B cell (primary cell): ENCODE results near the gene SMARCC2. TPM values are rescaled to one million over a fixed set of nuclear protein-coding genes. Genes with fewer than 3 reads are reported as not detected.
A peak's percentile ranks its signal among the peaks of the same experiment; 100 is the strongest.

ENCODE experiments used
- ATAC-seq: fragments of 200-7000 bp; cut with Tn5 transposase; one replicate; pipeline ENCODE4 v1.10.0; 2021; ENCODE audit warnings: low read depth, mild to moderate bottlenecking, moderate number of reproducible peaks, moderate library complexity
- CTCF ChIA-PET: fragments of 350-600 bp; sonication (Branson Sonifier 250); formaldehyde crosslinking; loops from one replicate; lab custom pipeline; 2021; ENCODE audit warnings: antibody characterized with exemption, inconsistent platforms; lab: Charles Lee
- POLR2A ChIA-PET: fragments of 350-600 bp; sonication (Branson Sonifier 250); formaldehyde crosslinking; loops from one replicate; lab custom pipeline; 2021; ENCODE audit warnings: antibody characterized with exemption; lab: Charles Lee
- DNase-seq: peaks from one replicate; pipeline ENCODE4 v3.0.0; 2013
- H2AFZ ChIP-seq: 2 replicates; pipeline ENCODE4 v1.6.1; 2012; ENCODE audit warnings: mild to moderate bottlenecking, low read depth, low read length; ENCODE audit not compliant: insufficient read depth, poor library complexity, severe bottlenecking
- H3K27ac ChIP-seq, 2 donors: 1 replicate in 1 of 2; 2 replicates in 1 of 2; pipeline ENCODE4 v1.5.1; 2012 to 2013; ENCODE audit warnings: low read length in 2 of 2, mild to moderate bottlenecking in 2 of 2, moderate library complexity in 1 of 2
- H3K27me3 ChIP-seq, 4 experiments: fragments of 200-600 bp in 1 of 4; sonication (generic) in 1 of 4; replicated peaks in 1 of 4; 1 replicate in 2 of 4; 2 replicates in 2 of 4; pipeline versions ENCODE4 v1.6.1 to v1.7.0; 2013 to 2016; ENCODE audit warnings: low read length in 3 of 4, mild to moderate bottlenecking in 2 of 4, mixed read lengths in 1 of 4, moderate library complexity in 1 of 4; ENCODE audit not compliant: insufficient read depth in 4 of 4, control insufficient read depth in 3 of 4; ENCODE audit errors: control extremely low read depth in 1 of 4
- H3K36me3 ChIP-seq, 2 experiments: replicated peaks in 1 of 2; 1 replicate in 1 of 2; 2 replicates in 1 of 2; pipeline versions ENCODE4 v1.6.1 to v1.7.1; 2013; ENCODE audit warnings: low read length in 1 of 2; ENCODE audit not compliant: insufficient read depth in 2 of 2, control insufficient read depth in 1 of 2; ENCODE audit errors: control extremely low read depth in 1 of 2, extremely low read depth in 1 of 2
- H3K4me1 ChIP-seq, 2 donors: fragments of 200-600 bp in 1 of 2; sonication (generic) in 1 of 2; 1 replicate in 1 of 2; 2 replicates in 1 of 2; pipeline versions ENCODE4 v1.5.1 to v1.6.1; 2013 to 2017; ENCODE audit warnings: low read length in 2 of 2; ENCODE audit not compliant: control insufficient read depth in 2 of 2, insufficient read depth in 2 of 2
- H3K4me2 ChIP-seq: replicated peaks from 2 replicates; pipeline ENCODE3; 2012; ENCODE audit warnings: mild to moderate bottlenecking, low read depth, low read length; ENCODE audit not compliant: poor library complexity, severe bottlenecking
- H3K4me3 ChIP-seq, 5 experiments: fragments of 200-600 bp in 1 of 5; sonication (generic) in 1 of 5; 1 replicate in 3 of 5; 2 replicates in 2 of 5; pipeline versions ENCODE4 v1.5.1 to v1.7.0; 2011 to 2016; ENCODE audit warnings: low read length in 4 of 5, mild to moderate bottlenecking in 4 of 5, low read depth in 2 of 5, control low read depth in 1 of 5, moderate library complexity in 1 of 5; ENCODE audit not compliant: insufficient read depth in 1 of 5; ENCODE audit errors: control extremely low read depth in 1 of 5, extremely low read depth in 1 of 5
- H3K79me2 ChIP-seq: fragments of 200-600 bp; sonication (generic); one replicate; pipeline ENCODE4 v1.6.0; 2016; ENCODE audit warnings: low read length; ENCODE audit not compliant: control insufficient read depth, insufficient read depth
- H3K9ac ChIP-seq: fragments of 200-600 bp; sonication (generic); 2 replicates; pipeline ENCODE4 v1.6.1; 2017; ENCODE audit warnings: mild to moderate bottlenecking, low read length, moderate library complexity
- H3K9me3 ChIP-seq, 3 donors: one replicate each; pipeline versions ENCODE4 v1.6.1 to v1.7.1; 2013; ENCODE audit warnings: low read length in 2 of 3; ENCODE audit not compliant: control insufficient read depth in 2 of 3, insufficient read depth in 1 of 3; ENCODE audit errors: control extremely low read depth in 1 of 3
- H4K20me1 ChIP-seq: 2 replicates; pipeline ENCODE4 v1.6.0; 2012; ENCODE audit warnings: mild to moderate bottlenecking, low read length; ENCODE audit not compliant: insufficient read depth, control insufficient read depth, poor library complexity, severe bottlenecking
- H3K27ac Mint-ChIP-seq: one replicate; pipeline ENCODE4 v1.8.0; 2021; ENCODE audit warnings: mixed read lengths
- H3K27me3 Mint-ChIP-seq: one replicate; pipeline ENCODE4 v1.8.0; 2021; ENCODE audit warnings: mixed read lengths
- H3K4me1 Mint-ChIP-seq: one replicate; pipeline ENCODE4 v1.8.0; 2021; ENCODE audit warnings: mixed read lengths
- H3K4me3 Mint-ChIP-seq: one replicate; pipeline ENCODE4 v1.8.0; 2021; ENCODE audit warnings: mixed read lengths
- H3K9me3 Mint-ChIP-seq: one replicate; pipeline ENCODE4 v1.8.0; 2022; ENCODE audit warnings: mixed read lengths; ENCODE audit not compliant: insufficient read depth
- EZH2 ChIP-seq: IDR thresholded peaks from 2 replicates; pipeline ENCODE4 v1.6.1; 2012; ENCODE audit warnings: borderline replicate concordance, low read depth, mild to moderate bottlenecking, moderate library complexity, low read length; ENCODE audit not compliant: insufficient read depth, poor library complexity, severe bottlenecking
- whole genome bisulfite sequencing: methylation state at CpG from one replicate; pipeline ENCODE4 v1.1.5; 2013; ENCODE audit warnings: missing lambda C conversion rate; ENCODE audit not compliant: insufficient coverage; 5-methylcytosine and 5-hydroxymethylcytosine counted together
- intact Hi-C: fragments of 100-400 bp; cut with micrococcal nuclease; formaldehyde crosslinking; loops from one replicate; pipeline ENCODE4 v1.10.0; 2022
- polyA plus RNA-seq: library from polyadenylated mRNA; depleted of rRNA; stranded (reverse); fragments of >200 nt; gene quantifications from 2 replicates; pipeline ENCODE4 v1.2.3, GENCODE V29; 2012
- total RNA-seq, 2 donors: library from RNA; stranded (reverse); fragments of 120-200 nt in 1 of 2; gene quantifications; 1 replicate in 1 of 2; 2 replicates in 1 of 2; pipeline versions ENCODE4 v1.2.3 to v1.2.4, GENCODE V29; 2013 to 2022
- TF ChIP-seq, protein P1 (sequence below): fragments of 200-600 bp; IDR thresholded peaks from one replicate; pipeline ENCODE4 v1.8.0; 2022; ENCODE audit warnings: antibody characterized with exemption, mild to moderate bottlenecking

Gene SMARCC2
- total and polyA plus RNA-seq, 2 donors (not counting 1 experiment from before 2014, with no cell fraction given), result 70.4 to 198 TPM

DNA sequence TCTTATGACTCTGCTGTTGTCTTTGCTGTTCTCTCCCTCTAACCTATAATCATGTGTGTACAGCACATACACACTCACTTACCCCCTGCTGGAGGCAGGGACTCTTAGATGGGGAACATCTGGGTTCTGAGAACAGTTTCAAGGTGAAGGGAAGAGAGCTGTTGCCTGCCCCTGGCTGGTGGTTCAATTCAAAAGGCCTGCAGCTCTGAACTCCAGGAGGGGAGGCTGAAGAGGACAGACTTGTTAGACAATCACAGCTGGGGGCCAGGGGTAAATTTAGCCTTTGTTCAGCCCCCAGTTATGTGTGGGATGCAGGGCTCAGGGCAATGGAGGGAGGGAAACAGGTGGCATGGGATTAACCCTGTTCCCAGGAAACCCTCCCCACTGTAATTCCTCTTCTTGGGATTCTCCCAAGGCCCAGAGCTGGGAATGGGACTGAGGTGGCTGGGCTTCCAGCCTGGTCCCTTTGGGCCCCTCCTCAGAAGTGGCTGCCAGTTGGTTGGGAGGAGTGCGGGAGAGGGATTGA, 35.0 kb downstream of the SMARCC2 start:
- DNase-seq (no peak), ATAC-seq (no peak)
- no peak for TF ChIP-seq EZH2
- TF ChIP-seq, protein P1, sequence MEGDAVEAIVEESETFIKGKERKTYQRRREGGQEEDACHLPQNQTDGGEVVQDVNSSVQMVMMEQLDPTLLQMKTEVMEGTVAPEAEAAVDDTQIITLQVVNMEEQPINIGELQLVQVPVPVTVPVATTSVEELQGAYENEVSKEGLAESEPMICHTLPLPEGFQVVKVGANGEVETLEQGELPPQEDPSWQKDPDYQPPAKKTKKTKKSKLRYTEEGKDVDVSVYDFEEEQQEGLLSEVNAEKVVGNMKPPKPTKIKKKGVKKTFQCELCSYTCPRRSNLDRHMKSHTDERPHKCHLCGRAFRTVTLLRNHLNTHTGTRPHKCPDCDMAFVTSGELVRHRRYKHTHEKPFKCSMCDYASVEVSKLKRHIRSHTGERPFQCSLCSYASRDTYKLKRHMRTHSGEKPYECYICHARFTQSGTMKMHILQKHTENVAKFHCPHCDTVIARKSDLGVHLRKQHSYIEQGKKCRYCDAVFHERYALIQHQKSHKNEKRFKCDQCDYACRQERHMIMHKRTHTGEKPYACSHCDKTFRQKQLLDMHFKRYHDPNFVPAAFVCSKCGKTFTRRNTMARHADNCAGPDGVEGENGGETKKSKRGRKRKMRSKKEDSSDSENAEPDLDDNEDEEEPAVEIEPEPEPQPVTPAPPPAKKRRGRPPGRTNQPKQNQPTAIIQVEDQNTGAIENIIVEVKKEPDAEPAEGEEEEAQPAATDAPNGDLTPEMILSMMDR, result no peak
- Histone ChIP-seq H3K36me3 (peaks cover 0 to 3% of the 10 kb centered on the region in 2 experiments), H4K20me1 (peaks cover 3% of the 10 kb centered on the region), H3K27me3 (no peaks in the 10 kb centered on the region), H3K4me1 (peaks cover 20 to 38% of the 10 kb centered on the region in 2 donors), H2AFZ (no peak overlapping the region), H3K9me3 (no peaks in the 10 kb centered on the region), H3K27ac (no peak overlapping the region), H3K9ac (no peak overlapping the region), H3K79me2 (peaks cover 76% of the 10 kb centered on the region), H3K4me2 (no peak overlapping the region), H3K4me3 (no peak overlapping the region)
- no peak overlapping the region for H3K27ac Mint-ChIP-seq
- no peak overlapping the region for H3K4me3 Mint-ChIP-seq
- CTCF ChIA-PET, result interaction anchor here (0.9 to 2.9 kb wide), 6 partner anchors 26 to 68 kb away, joined by 4 to 14 read pairs (median 6); partner anchors contain the start of genes ESYT1, RNF41, SMARCC2 and ZC3H10
- no peaks in the 10 kb centered on the region for H3K27me3 Mint-ChIP-seq
- intact Hi-C loops, result loop anchor here (10.0 kb wide), 1 partner anchor 920 kb away; the partner anchor contains the start of gene NEMP1
- H3K4me1 Mint-ChIP-seq, result peaks cover 47% of the 10 kb centered on the region
- H3K9me3 Mint-ChIP-seq, result no peaks in the 10 kb centered on the region
- POLR2A ChIA-PET, result interaction anchor here (0.6 to 1.3 kb wide), 2 partner anchors 15 to 55 kb away, joined by 3 read pairs; no protein-coding TSS in a partner anchor
- no CpG with 5 or more reads among the region's 1 CpG for WGBS

DNA sequence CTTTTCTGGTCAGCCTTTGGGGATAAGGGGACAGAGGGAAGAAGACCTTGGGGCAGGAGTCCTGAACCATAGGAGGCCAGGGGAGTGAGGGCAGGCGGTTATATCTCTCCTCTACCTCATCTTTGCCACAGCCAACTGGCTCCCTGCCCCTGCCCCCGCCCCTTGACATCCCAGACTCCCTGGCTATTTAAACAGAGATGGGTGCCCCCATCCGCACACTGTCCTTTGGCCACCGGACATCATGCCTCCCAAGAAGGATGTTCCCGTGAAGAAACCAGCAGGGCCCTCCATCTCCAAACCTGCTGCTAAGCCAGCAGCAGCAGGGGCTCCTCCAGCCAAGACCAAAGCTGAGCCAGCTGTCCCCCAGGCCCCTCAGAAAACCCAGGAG, 35.6 kb downstream of the SMARCC2 start:
- DNase-seq, result no peak
- H3K27me3 Mint-ChIP-seq, result no peaks in the 10 kb centered on the region
- H3K9me3 Mint-ChIP-seq, result no peaks in the 10 kb centered on the region
- no peak for TF ChIP-seq EZH2
- TF ChIP-seq, protein P1, result no peak
- Histone ChIP-seq H3K4me1 (peaks cover 15 to 31% of the 10 kb centered on the region in 2 donors), H3K27me3 (no peaks in the 10 kb centered on the region), H3K9ac (no peak overlapping the region), H3K4me3 (no peak overlapping the region), H3K36me3 (peaks cover 0 to 3% of the 10 kb centered on the region in 2 experiments), H3K79me2 (peaks cover 70% of the 10 kb centered on the region), H3K4me2 (no peak overlapping the region), H3K27ac (no peak overlapping the region), H4K20me1 (no peaks in the 10 kb centered on the region), H2AFZ (no peak overlapping the region), H3K9me3 (no peaks in the 10 kb centered on the region)
- H3K27ac Mint-ChIP-seq, result no peak overlapping the region
- H3K4me1 Mint-ChIP-seq, result peaks cover 41% of the 10 kb centered on the region
- CTCF ChIA-PET, result interaction anchor here (2.0 to 2.3 kb wide), 2 partner anchors 35 to 69 kb away, joined by 6 to 14 read pairs; partner anchors contain the start of genes RNF41 and SMARCC2
- WGBS, result 100% methylated on average over 4 of the region's 5 CpGs
- POLR2A ChIA-PET, result no interaction called here
- ATAC-seq, result no peak
- H3K4me3 Mint-ChIP-seq, result peak overlapping the region; percentile 54
- intact Hi-C loops, result loop anchor here (10.0 kb wide), 1 partner anchor 921 kb away; the partner anchor contains the start of gene NEMP1
